K562 (cell line): ENCODE data around the gene PRPF6. TPM values are rescaled to one million over a fixed set of nuclear protein-coding genes. Genes with fewer than 3 reads are reported as not detected.
A peak's percentile ranks its signal among the peaks of the same experiment; 100 is the strongest.

Source experiments
- ATAC-seq: fragments of 200-7000 bp; cut with Tn5 transposase; 3 replicates; pipeline ENCODE4 v1.9.1; 2020; ENCODE audit warnings: moderate library complexity
- BruUV-seq: library from RNA; stranded (reverse); fragments of 400-500 nt; replicated peaks from 2 replicates; lab custom pipeline; 2021; lab: Mats Ljungman, UMichigan
- CTCF ChIA-PET: fragments of 300-600 bp; formaldehyde crosslinking; extraction: SDS; loops from one replicate; lab custom pipeline; 2021; ENCODE audit warnings: low intra/inter-chr PET ratio; lab: Yijun Ruan, JAX
- POLR2A ChIA-PET: fragments of 300-600, 350-650 bp; sonication (Branson Sonifier 250); formaldehyde crosslinking; extraction: SDS; loops from one replicate; lab custom pipeline; 2021; ENCODE audit warnings: antibody characterized with exemption, inconsistent platforms; lab: Yijun Ruan, JAX
- DNase-seq, 4 experiments: peaks; one replicate each; pipeline versions ENCODE4 v3.0.0 to v3.0.0-alpha.2; 2011 to 2018; ENCODE audit warnings: low spot score in 3 of 4, mixed read lengths in 3 of 4; ENCODE audit errors: extremely low read depth in 1 of 4
- FAIRE-seq: peaks from 2 replicates; lab custom pipeline; 2011; peaks lifted over from hg19 to GRCh38; lab: Jason Lieb, UNC
- H2AFZ ChIP-seq: 2 replicates; pipeline ENCODE4 v1.6.0; 2011; ENCODE audit warnings: low read depth, low read length, control low read depth, inconsistent platforms
- H3K27ac ChIP-seq: fragments of 200-600 bp; 3 replicates; pipeline ENCODE4 v1.8.0; 2011; ENCODE audit warnings: low read depth, mild to moderate bottlenecking, control low read depth, inconsistent platforms, low read length, moderate library complexity, mixed read lengths; ENCODE audit errors: extremely low read depth
- H3K27me3 ChIP-seq, 2 experiments: fragments of 300-600 bp in 1 of 2; 2 replicates in 1 of 2; 3 replicates in 1 of 2; pipeline versions ENCODE4 v1.6.0 to v1.8.0; 2011; ENCODE audit warnings: inconsistent platforms in 2 of 2, low read length in 2 of 2, mild to moderate bottlenecking in 1 of 2, mixed read lengths in 1 of 2, moderate library complexity in 1 of 2; ENCODE audit not compliant: control insufficient read depth in 2 of 2, insufficient read depth in 2 of 2
- H3K36me3 ChIP-seq: fragments of 300-600 bp; 3 replicates; pipeline ENCODE4 v1.8.0; 2011; ENCODE audit warnings: mild to moderate bottlenecking, low read length, inconsistent platforms; ENCODE audit not compliant: control insufficient read depth, insufficient read depth
- H3K4me1 ChIP-seq, 2 experiments: fragments of 200-600 bp in 1 of 2; replicated peaks in 1 of 2; 2 replicates in 1 of 2; 3 replicates in 1 of 2; pipeline versions ENCODE4 v1.5.1 to v1.8.0; 2011; ENCODE audit warnings: inconsistent platforms in 2 of 2, low read length in 2 of 2, mild to moderate bottlenecking in 1 of 2, mixed read lengths in 1 of 2, moderate library complexity in 1 of 2; ENCODE audit not compliant: control insufficient read depth in 2 of 2, insufficient read depth in 2 of 2
- H3K4me2 ChIP-seq: 2 replicates; pipeline ENCODE4 v1.6.1; 2011; ENCODE audit warnings: low read length, control low read depth, inconsistent platforms, mixed read lengths; ENCODE audit not compliant: insufficient read depth
- H3K4me3 ChIP-seq: fragments of 200-600 bp; sonication (generic), shearing (Covaris generic); 2 replicates; pipeline ENCODE4 v1.5.1; 2016; ENCODE audit warnings: control low read depth, inconsistent platforms
- H3K79me2 ChIP-seq: fragments of 200-600 bp; 3 replicates; pipeline ENCODE4 v1.8.0; 2011; ENCODE audit warnings: low read length, inconsistent platforms; ENCODE audit not compliant: control insufficient read depth, insufficient read depth
- H3K9ac ChIP-seq, 2 experiments: 2 replicates each; pipeline versions ENCODE4 v1.6.0 to v1.6.1; 2011; ENCODE audit warnings: low read depth in 2 of 2, low read length in 2 of 2, control low read depth in 1 of 2, inconsistent platforms in 1 of 2, mild to moderate bottlenecking in 1 of 2, mixed read lengths in 1 of 2; ENCODE audit not compliant: insufficient read depth in 1 of 2
- H3K9me1 ChIP-seq: one replicate; pipeline ENCODE4 v1.6.0; 2011; ENCODE audit warnings: inconsistent platforms, mild to moderate bottlenecking, low read length, moderate library complexity; ENCODE audit not compliant: control insufficient read depth, insufficient read depth
- H3K9me3 ChIP-seq: replicated peaks from 2 replicates; pipeline ENCODE4 v1.5.1; 2011; ENCODE audit warnings: low read depth, low read length, inconsistent platforms; ENCODE audit not compliant: control insufficient read depth, insufficient read depth
- H4K20me1 ChIP-seq: replicated peaks from 2 replicates; pipeline ENCODE4 v1.6.1; 2011; ENCODE audit warnings: low read length, inconsistent platforms, mixed read lengths; ENCODE audit not compliant: control insufficient read depth, insufficient read depth
- ARNT ChIP-seq, 2 experiments: fragments of 450-650 bp; IDR thresholded peaks; 2 replicates each; pipeline ENCODE4 v1.6.1; 2016; ENCODE audit warnings: mild to moderate bottlenecking in 1 of 2
- CC2D1A ChIP-seq: fragments of 450-650 bp; IDR thresholded peaks from 2 replicates; pipeline ENCODE4 v1.6.1; 2017; ENCODE audit warnings: mild to moderate bottlenecking
- CTCF ChIP-seq, 3 experiments: IDR thresholded peaks in 2 of 3; conservative IDR thresholded peaks in 1 of 3; 2 replicates each; pipeline ENCODE4 v1.5.1; 2011 to 2012; ENCODE audit warnings: low read length in 3 of 3, mild to moderate bottlenecking in 3 of 3, control low read depth in 2 of 3, improper control_type of control experiment in 1 of 3, inconsistent platforms in 1 of 3, low read depth in 1 of 3, mixed read lengths in 1 of 3, moderate library complexity in 1 of 3; ENCODE audit not compliant: insufficient read depth in 2 of 3
- EWSR1 ChIP-seq: fragments of 450-650 bp; IDR thresholded peaks from 2 replicates; pipeline ENCODE4 v1.6.1; 2018; ENCODE audit warnings: borderline replicate concordance, mild to moderate bottlenecking, low read depth, moderate library complexity; ENCODE audit not compliant: partially characterized antibody
- FOXA1 ChIP-seq: fragments of 450-650 bp; IDR thresholded peaks from 2 replicates; pipeline ENCODE4 v1.6.1; 2016; ENCODE audit warnings: mild to moderate bottlenecking, borderline replicate concordance
- SREBF2 ChIP-seq: sonication (generic); formaldehyde crosslinking; IDR thresholded peaks from 2 replicates; pipeline ENCODE4 v1.4.0; 2020; ENCODE audit warnings: mild to moderate bottlenecking, missing genetic modification reagents
- WGBS: fragments of 100-300 bp; shearing (Covaris generic); methylation state at CpG from one replicate; pipeline ENCODE4 v1.1.6; 2016; ENCODE audit warnings: low coverage, mixed read lengths; ENCODE audit not compliant: insufficient coverage; ENCODE audit errors: missing lambda C conversion rate; 5-methylcytosine and 5-hydroxymethylcytosine counted together
- in situ Hi-C: fragments of 300-500 bp; cut with MboI; formaldehyde crosslinking; loops from 4 replicates; pipeline ENCODE4 v1.15.0; 2018; ENCODE audit warnings: inconsistent platforms, mixed read lengths
- intact Hi-C: fragments of 100-400 bp; cut with micrococcal nuclease; formaldehyde crosslinking; loops from 2 replicates; pipeline ENCODE4 v1.14.2; 2022
- polyA plus RNA-seq, 8 experiments: library from polyadenylated mRNA; depleted of rRNA in 4 of 8; stranded (reverse) in 5 of 8; unstranded in 3 of 8; fragments of >200 nt; fragmentation: Nextera tagmentation in 2 of 8; fragmentation: Illumina TruSeq in 1 of 8; extraction: Ambion mirVana in 2 of 8; extraction: Trizol in 1 of 8; gene quantifications; 2 replicates each; pipeline versions ENCODE4 v1.2.1 to v1.2.3, GENCODE V29; 2011 to 2014; ENCODE audit warnings: inconsistent platforms in 1 of 8, missing spikeins in 1 of 8
- total RNA-seq, 7 experiments: library from RNA; depleted of rRNA in 6 of 7; stranded (reverse); fragments of >200 nt in 6 of 7; fragmentation: Illumina TruSeq in 2 of 7; extraction: Trizol in 2 of 7; gene quantifications; 2 replicates each; pipeline versions ENCODE4 v1.2.1 to v1.2.3, GENCODE V29; 2011 to 2021; ENCODE audit warnings: low replicate concordance in 1 of 7

PRPF6 gene
- total and polyA plus RNA-seq, 9 of the 15 experiments (the other 6 are each of a cell fraction or from before 2014, with no cell fraction given): 4.2 to 83.2 (median 59.9) TPM

- no TSS peak for BruUV-seq
- in situ Hi-C loops: no loop called here
- Histone ChIP-seq H3K27me3 (no peaks in the 10 kb centered on the region), H3K4me3 (no peak overlapping the region), H3K4me1 (peaks cover 16 to 66% of the 10 kb centered on the region in 2 experiments), H2AFZ (no peak overlapping the region), H3K9me3 (no peaks in the 10 kb centered on the region), H3K9me1 (no peaks in the 10 kb centered on the region), H3K79me2 (no peaks in the 10 kb centered on the region), H3K27ac (no peak overlapping the region), H4K20me1 (no peaks in the 10 kb centered on the region), H3K36me3 (no peaks in the 10 kb centered on the region), H3K9ac (peak overlapping the region in 1 of 2 experiments; percentile 44; a peak in 2 of 4 replicates), H3K4me2 (no peak overlapping the region)
- POLR2A ChIA-PET: no interaction called here
- WGBS: 40% methylated on average over 5 of the region's 7 CpGs
- TF ChIP-seq FOXA1 (no peak), ARNT (IDR thresholded peaks at IDR 0.05) (no peak), CC2D1A (no peak), EWSR1 (no peak), CTCF (IDR thresholded peaks at IDR 0.05 in 2 of 3, conservative IDR thresholded peaks at IDR 0.05 in 1 of 3; ENCODE audit: insufficient read depth in 2 of 3, low read depth in 1 of 3, low read length in 3 of 3) (no peak), SREBF2 (CRISPR knock-in tag) (no peak)
- intact Hi-C loops: no loop called here
- ATAC-seq (no peak), DNase-seq (no peak), FAIRE-seq (no peak)
- CTCF ChIA-PET: no interaction called here
These were observed 75.6 kb downstream of the PRPF6 start for GRCh38 chr20:64056639-64056888.
